AG09319 (cell line): ENCODE measurements around the gene ODF2.

Experiments used
- DNase-seq: peaks from one replicate; pipeline ENCODE4 v3.0.0-alpha.2; 2010; ENCODE audit warnings: low read depth; ENCODE audit errors: extremely low read depth
- TF ChIP-seq, protein P1 (sequence below): IDR thresholded peaks from 2 replicates; pipeline ENCODE4 v1.5.1; 2011; ENCODE audit warnings: low read depth, mild to moderate bottlenecking, inconsistent platforms, low read length, moderate library complexity

Gene ODF2

DNA sequence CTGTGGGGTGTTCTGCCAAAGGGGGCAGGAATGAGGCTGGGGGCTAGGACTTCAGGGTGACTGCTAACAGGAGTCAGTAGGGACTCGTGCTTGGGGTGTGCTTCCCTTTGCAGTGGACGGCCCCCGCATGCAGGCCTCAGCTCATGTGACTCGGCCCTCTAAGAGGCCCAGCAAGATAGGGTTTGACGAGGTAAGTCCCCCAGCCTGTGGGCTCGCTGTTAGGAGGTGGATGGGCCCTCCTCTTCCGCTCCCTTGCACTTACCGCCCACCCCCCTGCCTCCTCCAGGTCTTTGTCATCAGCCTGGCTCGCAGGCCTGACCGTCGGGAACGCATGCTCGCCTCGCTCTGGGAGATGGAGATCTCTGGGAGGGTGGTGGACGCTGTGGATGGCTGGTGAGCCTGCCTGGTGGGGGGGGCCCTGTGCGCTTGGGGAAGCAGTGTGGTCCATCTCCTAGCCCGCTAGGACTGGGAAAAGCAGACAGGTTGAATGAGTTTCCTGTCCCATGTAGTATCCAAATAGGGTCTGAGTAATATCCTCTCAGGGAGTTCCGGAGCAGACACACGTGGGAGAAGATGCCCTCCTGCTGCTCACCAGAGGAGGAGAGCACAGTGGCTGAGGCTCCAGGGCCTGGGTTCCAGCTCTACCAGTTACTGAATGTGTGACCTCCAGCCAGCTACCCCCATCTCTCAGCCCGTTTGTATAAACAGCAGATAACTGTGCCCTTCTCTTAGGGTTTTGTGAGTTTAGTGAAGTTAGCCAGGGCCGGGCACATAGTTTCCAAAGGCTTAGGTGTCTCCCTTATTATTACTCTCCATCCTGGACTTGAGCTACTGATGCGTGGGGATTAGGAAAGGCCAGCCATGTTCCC, 26.9 kb upstream of the ODF2 start:
- TF ChIP-seq, protein P1, sequence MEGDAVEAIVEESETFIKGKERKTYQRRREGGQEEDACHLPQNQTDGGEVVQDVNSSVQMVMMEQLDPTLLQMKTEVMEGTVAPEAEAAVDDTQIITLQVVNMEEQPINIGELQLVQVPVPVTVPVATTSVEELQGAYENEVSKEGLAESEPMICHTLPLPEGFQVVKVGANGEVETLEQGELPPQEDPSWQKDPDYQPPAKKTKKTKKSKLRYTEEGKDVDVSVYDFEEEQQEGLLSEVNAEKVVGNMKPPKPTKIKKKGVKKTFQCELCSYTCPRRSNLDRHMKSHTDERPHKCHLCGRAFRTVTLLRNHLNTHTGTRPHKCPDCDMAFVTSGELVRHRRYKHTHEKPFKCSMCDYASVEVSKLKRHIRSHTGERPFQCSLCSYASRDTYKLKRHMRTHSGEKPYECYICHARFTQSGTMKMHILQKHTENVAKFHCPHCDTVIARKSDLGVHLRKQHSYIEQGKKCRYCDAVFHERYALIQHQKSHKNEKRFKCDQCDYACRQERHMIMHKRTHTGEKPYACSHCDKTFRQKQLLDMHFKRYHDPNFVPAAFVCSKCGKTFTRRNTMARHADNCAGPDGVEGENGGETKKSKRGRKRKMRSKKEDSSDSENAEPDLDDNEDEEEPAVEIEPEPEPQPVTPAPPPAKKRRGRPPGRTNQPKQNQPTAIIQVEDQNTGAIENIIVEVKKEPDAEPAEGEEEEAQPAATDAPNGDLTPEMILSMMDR, result no peak
- DNase-seq, result no peak

DNA sequence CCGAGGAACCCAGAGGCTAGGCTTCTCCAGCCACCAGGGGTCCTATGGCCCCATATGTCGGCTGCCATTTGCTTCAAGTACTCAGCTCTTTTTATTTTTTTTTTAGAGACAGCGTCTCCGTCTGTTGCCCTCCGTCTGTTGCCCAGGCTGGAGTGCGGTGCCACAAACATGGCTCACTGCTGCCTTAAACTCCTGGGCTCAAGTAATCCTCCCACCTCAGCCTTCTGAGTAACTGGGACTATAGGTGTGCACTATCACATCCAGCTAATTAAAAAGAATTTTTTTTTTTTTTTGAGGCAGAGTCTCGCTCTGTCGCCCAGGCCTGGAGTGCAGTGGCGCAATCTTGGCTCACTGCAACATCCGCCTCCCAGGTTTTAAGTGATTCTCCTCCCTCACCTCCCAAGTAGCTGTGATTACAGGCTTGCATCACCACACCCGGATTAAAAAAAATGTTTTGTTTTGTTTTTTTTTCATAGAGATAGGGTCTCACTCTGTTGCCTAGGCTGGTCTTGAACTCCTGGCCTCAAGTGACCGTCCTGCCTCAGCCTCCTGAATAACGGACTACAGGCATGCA, 26.2 kb upstream of the ODF2 start:
- no peak for DNase-seq
- TF ChIP-seq, protein P1, result no peak

DNA sequence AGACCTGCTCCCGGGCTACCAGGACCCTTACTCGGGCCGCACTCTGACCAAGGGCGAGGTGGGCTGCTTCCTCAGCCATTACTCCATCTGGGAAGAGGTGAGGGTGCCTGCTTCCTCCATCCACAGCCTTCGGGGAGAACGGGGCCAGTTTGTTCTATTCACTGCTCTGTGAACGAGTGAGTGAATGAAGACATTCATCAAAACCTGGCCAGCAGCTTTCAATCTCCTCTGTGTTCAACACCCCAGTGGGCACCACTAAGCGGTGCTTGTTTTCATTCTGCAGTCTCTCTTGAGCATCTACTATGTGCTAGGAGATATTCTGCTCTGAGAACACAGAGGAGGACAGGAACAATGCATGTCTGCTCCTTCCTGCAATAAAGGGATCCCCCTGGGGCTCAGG, 24.6 kb upstream of the ODF2 start:
- DNase-seq, result no peak

DNA sequence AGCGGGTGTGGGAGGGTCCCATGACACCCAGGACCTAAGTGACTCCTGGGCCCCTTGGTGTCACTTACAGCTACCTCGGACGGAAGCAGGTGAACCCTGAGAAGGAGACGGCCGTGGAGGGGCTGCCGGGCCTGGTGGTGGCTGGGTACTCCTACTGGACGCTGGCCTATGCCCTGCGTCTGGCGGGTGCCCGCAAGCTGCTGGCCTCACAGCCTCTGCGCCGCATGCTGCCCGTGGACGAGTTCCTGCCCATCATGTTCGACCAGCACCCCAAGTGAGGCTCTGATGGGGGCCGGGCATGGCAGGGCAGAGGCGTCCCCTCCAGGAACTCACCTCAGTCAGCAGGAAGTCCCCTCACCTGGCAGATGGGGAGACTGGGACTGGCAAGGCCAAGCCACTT, 21.5 kb upstream of the ODF2 start:
- TF ChIP-seq, protein P1, result no peak
- no peak for DNase-seq

More for the DNA sequence above, 24.6 kb upstream of the ODF2 start:
- TF ChIP-seq, protein P1, result no peak

DNA sequence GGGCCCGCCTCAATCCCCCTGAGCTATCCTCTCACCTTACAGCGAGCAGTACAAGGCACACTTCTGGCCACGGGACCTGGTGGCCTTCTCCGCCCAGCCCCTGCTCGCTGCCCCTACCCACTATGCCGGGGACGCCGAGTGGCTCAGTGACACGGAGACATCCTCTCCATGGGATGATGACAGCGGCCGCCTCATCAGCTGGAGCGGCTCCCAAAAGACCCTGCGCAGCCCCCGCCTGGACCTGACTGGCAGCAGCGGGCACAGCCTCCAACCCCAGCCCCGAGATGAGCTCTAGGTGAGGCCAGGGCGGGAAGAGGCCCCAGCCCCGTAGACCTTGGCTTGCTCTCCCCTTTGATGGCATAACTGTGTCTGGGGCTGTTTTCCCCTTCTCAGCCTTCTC, 20.2 kb upstream of the ODF2 start:
- DNase-seq, result no peak
- TF ChIP-seq, protein P1, result no peak

DNA sequence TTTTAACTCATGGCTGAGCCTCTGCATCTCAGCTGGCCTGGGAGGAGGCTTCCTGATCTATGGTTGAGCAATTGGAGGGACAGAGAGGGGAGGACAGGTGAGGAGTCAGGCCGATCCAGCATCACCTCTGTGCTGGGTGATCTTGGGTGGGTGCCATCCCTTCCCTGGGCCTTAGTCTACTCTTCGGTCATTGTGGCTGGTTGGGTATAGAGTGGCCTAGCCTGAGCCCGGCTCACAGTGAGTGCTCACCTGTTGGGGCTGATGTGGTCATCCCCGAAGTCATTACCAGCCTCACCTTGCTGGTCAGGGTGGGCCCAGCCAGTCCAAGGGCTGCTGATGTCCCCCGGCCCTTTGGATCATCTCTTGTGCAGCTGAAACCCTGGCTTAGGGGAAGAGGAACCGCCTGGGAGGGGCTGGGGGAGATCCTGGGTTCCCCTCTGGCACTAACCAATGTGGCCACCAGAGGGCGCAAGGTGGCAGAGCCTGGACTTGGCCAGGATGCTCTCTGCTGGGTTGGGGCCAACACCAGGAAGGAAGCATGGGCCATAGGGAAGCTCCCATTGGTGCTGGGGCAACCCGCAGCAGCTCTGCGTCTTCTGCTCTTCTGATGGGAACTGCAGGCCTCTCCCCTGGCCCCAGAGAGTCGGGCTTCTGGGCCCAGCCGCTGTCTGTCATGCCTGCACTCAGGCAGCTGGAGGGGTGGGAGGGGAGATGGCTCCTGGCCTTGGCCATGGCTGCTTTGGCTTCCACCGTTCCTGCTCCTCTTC, 17.3 kb upstream of the ODF2 start:
- TF ChIP-seq, protein P1, result peak; percentile 96
- DNase-seq, result no peak

DNA sequence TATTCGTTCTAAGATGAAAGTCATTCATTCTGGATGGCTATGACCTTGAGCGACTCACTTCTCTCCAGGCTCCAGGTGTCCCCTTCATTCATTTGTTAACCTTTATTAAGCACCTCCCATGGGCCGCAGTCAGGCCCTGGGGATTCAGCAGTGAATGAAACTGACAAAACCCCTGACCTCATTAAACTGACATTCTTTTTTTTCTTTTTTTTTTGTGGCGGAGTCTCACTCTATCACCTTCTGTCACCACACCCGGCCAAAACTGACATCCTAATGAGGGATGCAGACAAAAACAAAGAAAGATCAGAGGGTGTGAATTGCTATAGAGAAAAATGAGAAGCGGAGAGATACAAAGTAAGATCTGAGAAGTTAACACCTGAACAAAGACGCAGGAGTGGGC, 16.5 kb upstream of the ODF2 start:
- TF ChIP-seq, protein P1, result no peak
- no peak for DNase-seq
